NB4 (cell line): ENCODE results near the gene SFTPB.

Experiments
- POLR2A ChIP-seq: IDR thresholded peaks from 2 replicates; pipeline ENCODE4 v1.6.1; 2011; ENCODE audit warnings: mild to moderate bottlenecking; ENCODE audit not compliant: insufficient read length; ENCODE audit errors: extremely low read depth
- TF ChIP-seq, protein P1 (sequence below): IDR thresholded peaks from one replicate; pipeline ENCODE4 v1.5.1; 2012; ENCODE audit warnings: low read depth, low read length

DNA sequence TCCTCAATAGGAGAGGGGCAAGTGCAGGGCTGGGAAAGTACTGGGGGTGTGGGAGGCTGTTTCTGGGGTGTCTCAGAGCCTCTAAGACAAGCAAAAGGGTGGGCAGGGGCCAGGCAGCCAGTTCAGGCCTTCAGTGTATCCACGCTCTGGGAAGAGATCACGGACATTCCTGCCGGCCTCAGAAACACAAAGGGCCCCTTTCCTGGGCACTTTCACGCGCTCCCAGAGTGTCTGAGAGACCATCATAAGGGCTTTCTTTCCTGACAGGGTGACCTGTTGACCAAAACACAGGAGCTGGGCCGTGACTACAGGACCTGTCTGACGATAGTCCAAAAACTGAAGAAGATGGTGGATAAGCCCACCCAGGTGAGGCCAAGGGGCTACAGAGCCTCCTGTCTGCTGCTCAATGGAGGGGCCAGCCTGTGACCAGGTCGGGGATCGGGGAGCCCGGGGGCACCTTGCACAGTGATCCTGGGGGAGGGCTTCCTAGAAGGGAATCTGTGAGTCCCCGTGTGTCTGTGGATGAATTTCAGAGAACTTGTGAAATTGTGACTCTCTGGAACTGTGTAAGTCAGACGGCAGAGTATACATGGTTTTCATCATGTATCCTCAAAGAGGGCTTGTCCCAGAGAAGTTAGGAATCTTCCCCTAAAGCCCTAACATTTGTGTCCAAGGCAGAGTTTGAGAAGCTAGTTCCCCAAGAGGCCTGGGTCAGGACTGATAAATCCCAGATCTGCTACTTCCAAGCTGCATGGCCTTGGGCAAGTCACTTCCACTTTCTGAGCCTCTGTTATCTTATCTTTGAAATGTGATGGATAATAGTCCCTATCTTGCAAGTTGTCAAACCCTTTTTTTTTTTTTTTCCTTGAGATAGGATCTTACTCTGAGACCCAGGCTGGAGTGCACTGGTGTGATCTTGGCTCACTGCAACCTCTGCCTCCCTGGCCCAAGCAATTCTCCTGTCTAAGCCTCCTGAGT lies 28.0 kb upstream of the SFTPB start:
- TF ChIP-seq POLR2A, result no peak
- TF ChIP-seq, protein P1, sequence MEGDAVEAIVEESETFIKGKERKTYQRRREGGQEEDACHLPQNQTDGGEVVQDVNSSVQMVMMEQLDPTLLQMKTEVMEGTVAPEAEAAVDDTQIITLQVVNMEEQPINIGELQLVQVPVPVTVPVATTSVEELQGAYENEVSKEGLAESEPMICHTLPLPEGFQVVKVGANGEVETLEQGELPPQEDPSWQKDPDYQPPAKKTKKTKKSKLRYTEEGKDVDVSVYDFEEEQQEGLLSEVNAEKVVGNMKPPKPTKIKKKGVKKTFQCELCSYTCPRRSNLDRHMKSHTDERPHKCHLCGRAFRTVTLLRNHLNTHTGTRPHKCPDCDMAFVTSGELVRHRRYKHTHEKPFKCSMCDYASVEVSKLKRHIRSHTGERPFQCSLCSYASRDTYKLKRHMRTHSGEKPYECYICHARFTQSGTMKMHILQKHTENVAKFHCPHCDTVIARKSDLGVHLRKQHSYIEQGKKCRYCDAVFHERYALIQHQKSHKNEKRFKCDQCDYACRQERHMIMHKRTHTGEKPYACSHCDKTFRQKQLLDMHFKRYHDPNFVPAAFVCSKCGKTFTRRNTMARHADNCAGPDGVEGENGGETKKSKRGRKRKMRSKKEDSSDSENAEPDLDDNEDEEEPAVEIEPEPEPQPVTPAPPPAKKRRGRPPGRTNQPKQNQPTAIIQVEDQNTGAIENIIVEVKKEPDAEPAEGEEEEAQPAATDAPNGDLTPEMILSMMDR, result no peak
